Mammary epithelial cell (primary cell): ENCODE data around the gene NEDD9.

Experiments
- EZH2 ChIP-seq: IDR thresholded peaks from 2 replicates; pipeline ENCODE4 v1.6.1; 2012; ENCODE audit warnings: low read length, inconsistent platforms, borderline replicate concordance
- TF ChIP-seq, protein P1 (sequence below), 2 donors: IDR thresholded peaks in 1 of 2; conservative IDR thresholded peaks in 1 of 2; 2 replicates each; pipeline ENCODE4 v1.5.1; 2011 to 2012; ENCODE audit warnings: inconsistent platforms in 2 of 2, low read length in 2 of 2, mild to moderate bottlenecking in 2 of 2, control low read depth in 1 of 2, low read depth in 1 of 2; ENCODE audit not compliant: insufficient read depth in 1 of 2; ENCODE audit errors: extremely low read depth in 1 of 2

DNA sequence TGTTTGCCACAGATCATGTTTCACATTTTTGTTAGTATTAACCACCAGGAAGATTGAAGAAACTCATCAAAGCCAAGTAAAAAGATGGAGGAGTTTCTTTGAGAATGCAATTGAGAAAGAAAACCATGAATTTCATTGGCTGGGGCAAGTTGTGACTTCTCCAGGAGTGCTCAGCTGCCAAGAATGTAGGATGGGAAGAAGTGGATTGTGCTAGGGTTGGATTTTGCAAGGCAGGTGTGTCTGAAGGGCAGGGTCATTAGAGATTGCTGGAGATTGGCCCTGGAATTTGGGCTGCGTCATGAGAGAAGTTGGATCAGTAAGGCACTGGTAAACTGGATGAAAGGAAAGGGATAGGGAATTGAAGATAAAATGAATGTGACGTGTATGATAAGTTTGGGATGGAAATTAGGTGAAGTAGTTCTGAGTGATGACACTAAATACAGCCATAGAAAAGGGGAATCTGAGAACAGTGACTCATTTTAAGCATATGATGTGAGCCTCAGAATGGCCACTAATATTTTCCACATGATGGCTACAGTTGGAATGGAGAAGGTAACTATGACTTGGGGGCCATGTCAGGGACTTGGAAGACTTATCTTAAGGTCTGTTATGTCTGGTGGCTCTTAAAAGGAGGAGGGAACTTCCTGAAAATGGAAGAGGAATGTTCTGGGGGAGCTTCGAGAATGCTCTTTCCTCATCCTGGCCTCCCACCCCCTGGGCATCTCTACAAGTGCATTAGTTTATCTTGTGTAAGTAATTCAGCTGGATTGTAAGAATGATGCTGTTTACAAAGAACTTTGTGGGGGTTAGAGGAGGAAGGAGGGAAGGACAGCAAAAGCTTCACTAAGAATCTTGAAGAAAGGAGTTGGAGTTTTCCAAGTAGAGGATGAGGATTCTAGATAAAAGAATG, 93.2 kb downstream of the NEDD9 start:
- TF ChIP-seq, protein P1, sequence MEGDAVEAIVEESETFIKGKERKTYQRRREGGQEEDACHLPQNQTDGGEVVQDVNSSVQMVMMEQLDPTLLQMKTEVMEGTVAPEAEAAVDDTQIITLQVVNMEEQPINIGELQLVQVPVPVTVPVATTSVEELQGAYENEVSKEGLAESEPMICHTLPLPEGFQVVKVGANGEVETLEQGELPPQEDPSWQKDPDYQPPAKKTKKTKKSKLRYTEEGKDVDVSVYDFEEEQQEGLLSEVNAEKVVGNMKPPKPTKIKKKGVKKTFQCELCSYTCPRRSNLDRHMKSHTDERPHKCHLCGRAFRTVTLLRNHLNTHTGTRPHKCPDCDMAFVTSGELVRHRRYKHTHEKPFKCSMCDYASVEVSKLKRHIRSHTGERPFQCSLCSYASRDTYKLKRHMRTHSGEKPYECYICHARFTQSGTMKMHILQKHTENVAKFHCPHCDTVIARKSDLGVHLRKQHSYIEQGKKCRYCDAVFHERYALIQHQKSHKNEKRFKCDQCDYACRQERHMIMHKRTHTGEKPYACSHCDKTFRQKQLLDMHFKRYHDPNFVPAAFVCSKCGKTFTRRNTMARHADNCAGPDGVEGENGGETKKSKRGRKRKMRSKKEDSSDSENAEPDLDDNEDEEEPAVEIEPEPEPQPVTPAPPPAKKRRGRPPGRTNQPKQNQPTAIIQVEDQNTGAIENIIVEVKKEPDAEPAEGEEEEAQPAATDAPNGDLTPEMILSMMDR (conservative IDR thresholded peaks at IDR 0.05 in 1 of 2, IDR thresholded peaks at IDR 0.05 in 1 of 2; ENCODE audit: extremely low read depth in 1 of 2, insufficient read depth in 1 of 2, low read depth in 1 of 2, low read length in 2 of 2): no peak
- TF ChIP-seq EZH2: no peak
